HG03103 (cell line): ENCODE data around the gene FUT2.
"Not testable (repeated sequence)": the region's sequence is repeated elsewhere in the genome, so short reads cannot be mapped to it uniquely, and the experiment has no call there.

Source experiments
- ATAC-seq: cut with Tn5 transposase; IDR thresholded peaks from one replicate; pipeline ENCODE4 v1.9.1; 2021; ENCODE audit warnings: low read depth; ENCODE audit not compliant: unreplicated experiment

Gene FUT2

DNA sequence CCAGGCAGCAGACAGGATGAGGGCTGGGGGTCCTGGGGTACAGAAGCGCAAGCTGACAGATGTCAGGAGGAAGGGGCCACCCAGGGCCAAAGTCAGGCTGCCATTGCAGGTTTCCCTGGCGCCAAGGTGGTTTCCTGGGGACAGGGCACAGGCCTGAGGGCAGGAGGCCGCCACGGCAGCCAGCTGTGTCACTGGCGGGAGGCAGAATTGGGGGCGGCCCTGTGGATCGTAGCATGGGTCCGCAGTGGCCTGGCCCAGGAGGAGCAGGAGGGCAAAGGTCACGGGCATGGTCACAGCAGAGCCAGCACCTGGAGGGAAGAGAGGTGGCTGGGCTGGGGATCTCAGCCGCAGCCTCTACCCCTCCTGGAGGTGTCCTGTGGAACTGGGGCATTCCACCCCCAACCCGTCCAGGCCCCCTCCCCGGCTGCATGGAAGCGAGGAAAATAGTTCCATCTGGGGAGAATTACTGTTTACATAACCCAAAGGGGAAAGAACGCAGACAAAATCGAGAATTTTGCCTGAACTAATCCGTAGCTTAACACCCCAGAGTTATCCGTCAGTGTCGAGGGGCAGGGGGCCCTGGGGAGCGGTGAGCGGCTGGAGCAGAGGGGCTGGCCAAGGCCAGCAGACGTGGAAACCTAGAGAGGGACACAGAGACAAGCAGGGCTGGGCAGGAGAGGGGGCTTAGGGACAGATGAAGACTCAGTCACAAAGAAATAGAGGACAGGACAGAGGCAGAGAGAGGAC, 24.9 kb upstream of the FUT2 start:
- no peak for ATAC-seq

DNA sequence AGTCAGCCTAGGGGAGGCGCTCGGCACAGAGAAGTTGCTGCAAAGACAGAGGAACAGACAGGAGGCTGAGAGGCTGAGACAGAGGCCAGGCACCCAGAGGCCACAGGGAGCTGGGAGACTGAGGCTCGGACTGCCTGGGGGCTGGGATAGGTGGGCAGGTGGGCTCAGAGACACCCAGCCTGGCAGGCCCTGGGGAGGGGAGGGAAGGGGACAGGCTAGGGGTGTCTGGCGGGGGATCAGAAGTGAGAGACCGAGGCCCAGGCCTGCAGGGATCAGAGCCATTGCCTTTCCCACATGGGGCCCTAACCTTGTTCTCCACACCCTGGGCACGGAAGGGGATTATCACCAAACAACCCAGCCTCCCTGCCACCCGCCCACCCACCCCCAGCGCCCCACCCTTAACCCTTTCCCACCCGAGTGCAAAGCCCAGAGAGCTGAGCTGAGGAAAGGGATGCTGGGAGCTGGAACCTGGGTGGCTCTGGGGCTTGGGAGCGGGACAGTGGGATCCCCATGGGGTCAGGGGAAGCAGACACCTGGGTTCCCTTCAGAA, 24.2 kb upstream of the FUT2 start:
- ATAC-seq = no peak

DNA sequence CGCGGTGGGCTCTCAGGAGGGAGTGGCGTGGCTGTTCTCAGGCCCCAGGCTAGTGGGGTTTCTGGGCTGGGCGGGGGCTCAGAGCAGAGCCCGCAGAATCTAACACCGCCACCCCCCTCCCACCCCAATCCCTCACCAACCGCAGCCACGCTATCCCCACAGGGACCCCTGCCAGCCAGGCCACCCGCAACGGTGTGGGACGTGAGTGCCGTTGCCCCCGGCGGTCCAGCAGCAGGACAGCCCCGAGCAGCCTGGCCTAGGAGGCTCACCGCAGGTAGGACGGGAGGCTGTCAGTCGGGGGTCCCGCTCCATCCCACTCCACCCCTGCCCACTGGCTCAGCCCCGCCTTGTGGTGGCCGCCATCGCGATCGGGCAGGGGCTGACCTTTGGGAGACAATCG, 22.8 kb upstream of the FUT2 start, which contains the start of gene NTN5:
NTN5 (minus strand) TSS at position 24 of the 400 bp plus-strand sequence. CDS start 2,031 bp downstream, outside the sequence.
- no peak for ATAC-seq

DNA sequence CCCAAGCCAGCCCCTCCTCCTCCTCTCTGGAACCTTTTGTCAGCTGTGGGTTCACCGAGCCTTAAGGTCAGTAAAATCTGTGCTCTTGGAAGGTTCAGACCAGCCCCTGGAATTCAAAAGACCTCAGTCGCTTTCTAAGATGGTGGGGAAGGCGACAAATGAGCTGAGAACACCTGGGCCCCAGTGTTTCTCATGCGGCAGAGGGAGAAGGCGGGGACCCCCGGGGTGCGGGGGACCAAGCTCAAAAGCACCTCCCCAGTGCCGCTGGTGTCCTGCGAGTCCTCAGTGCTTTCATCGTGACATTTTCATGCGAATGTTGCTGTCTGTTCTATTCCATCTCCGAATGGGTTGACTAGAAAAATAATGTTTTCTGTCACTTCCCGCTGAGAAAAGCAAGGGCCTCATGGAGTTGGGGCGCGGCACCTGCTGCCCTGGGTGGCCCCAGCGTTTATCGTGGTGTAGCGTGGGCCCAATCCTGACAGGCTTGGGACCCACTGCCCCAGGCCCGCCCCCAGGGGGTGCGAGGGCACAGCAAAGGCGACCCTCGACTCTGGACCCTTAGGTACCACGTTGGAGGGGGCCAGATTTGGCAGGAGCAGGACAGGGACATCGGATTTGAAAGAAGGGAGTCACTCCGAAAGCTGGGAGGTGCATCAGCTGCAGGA, 22.2 kb upstream of the FUT2 start:
- ATAC-seq = no peak

GRCh38 chr19:48674216-48674809, 21.5 kb upstream of the FUT2 start:
- no peak for ATAC-seq

DNA sequence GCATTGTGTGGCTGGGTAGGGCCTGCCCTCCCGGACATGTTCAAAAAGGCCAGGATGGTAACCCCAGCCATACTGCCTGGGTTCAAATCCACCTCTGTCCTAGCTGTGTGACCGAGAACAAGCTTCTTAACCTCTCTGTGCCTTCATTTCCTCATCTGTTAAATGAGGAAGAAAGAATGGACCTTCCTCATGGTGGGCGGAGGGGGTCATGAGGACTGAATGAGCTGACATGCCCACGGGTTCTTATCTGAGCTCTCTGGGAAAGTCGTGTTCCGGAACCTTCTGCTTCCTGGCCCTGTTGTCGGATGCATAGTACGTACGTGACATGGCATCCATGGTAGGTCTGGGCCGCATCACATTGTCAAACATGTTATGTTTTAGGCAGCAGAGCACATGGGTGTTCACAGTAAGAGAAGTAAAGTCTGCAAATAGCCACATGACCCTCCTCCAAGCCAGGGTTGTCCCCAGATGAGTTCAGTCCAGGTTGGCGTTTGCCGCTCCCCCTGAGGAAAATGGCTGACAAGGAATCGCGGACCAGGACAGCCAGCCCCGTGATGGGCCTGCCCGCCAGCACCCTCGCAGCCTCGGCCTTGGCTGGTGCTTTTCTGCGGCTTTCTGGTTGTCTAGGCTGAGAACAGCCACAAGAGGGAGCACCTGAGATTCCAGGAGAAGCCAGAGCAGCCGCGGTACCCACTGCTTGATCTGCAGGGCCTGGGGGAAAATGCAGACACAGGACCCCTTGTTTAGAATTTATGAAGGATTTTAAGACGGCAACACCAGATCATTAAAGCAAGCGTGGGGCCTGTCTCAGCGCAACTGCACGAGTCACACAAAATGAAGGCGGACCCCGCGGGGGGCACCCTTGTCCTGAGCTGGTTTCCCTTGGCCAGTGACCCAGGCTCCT, 20.6 kb upstream of the FUT2 start:
- ATAC-seq = no peak

- ATAC-seq = no peak
Observed at GRCh38 chr19:48676487-48676886, 19.3 kb upstream of the FUT2 start.

- ATAC-seq = no peak
Observed at GRCh38 chr19:48676887-48677286, 18.9 kb upstream of the FUT2 start.

- ATAC-seq = no peak
Observed at GRCh38 chr19:48678201-48678600, 17.6 kb upstream of the FUT2 start.

DNA sequence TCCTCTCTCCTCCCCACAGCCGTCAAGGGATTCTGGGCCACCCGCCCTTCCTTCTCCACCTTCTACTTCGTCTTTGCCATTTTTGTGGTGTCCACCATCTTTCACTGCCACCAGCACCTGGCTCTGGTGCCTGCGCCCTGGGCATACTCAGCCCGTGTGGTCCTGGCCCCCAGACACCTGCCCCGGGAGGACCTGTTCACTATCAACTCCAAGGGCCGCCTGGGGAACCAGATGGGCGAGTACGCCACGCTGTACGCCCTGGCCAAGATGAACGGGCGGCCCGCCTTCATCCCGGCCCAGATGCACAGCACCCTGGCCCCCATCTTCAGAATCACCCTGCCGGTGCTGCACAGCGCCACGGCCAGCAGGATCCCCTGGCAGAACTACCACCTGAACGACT, 15.8 kb upstream of the FUT2 start:
- ATAC-seq = not testable (repeated sequence)

GRCh38 chr19:48680436-48681126, 15.2 kb upstream of the FUT2 start:
- ATAC-seq = no peak

GRCh38 chr19:48681127-48681470, 14.7 kb upstream of the FUT2 start:
- ATAC-seq = no peak

DNA sequence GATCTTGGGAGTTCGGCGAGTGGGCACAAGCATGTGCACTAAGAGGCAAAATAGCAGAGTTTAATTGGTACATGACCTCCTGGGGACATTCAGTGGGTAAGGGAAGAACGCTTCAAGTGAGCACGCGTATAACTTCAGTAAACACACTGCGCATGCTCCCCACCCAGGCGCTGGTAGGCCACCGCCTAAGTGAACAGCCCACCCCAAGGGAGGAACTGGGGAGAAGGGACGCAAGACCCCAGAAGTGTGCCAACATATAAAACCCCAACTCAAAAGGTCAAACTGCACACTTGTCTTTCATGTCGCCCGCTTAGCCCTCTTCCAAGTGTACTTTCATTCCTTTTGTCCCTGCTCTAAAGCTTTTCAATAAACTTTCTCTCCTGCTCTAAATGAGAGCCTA, 12.4 kb upstream of the FUT2 start:
- no peak for ATAC-seq

GRCh38 chr19:48685583-48685982, 10.2 kb upstream of the FUT2 start:
- ATAC-seq = no peak

GRCh38 chr19:48686088-48686487, 9.7 kb upstream of the FUT2 start:
- no peak for ATAC-seq

DNA sequence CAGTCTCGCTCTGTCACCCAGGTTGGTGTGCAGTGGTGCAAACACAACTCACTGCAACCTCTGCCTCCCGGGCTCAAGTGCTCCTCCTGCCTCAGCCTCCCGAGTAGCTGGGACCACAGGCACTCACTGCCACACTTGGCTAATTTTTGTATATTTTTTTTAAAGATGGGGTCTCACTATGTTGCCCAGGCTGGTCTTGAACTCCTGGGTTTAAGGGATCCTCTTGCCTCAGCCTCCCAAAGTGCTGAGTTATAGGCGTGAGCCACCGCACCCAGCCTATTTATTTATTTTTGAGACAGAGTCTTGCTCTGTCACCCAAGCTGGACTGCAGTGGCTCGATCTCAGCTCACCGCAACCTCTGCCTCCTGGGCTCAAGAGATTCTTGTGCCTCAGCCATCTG, 9.1 kb upstream of the FUT2 start:
- not testable (repeated sequence) for ATAC-seq

- no peak for ATAC-seq
Observed at GRCh38 chr19:48687776-48688175, 8.0 kb upstream of the FUT2 start.

DNA sequence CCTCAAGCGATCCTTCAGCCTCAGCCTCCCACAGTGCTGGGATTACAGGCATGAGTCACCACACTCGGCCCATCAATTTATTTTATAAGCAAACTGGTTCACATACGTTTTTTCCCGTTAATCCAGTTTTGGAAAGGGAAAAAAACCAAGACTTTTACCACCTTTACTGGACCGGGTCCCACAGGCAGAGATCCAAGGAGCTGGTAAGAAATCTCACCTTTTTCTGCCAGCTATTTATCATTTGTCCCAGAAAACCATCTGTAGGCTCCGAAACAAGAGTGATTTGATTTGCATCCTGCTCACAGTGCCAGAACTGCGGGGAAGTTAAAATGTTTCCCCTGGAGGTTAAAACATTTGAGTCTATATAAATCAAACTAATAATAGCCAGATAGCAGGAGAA, 6.3 kb upstream of the FUT2 start:
- ATAC-seq = no peak

DNA sequence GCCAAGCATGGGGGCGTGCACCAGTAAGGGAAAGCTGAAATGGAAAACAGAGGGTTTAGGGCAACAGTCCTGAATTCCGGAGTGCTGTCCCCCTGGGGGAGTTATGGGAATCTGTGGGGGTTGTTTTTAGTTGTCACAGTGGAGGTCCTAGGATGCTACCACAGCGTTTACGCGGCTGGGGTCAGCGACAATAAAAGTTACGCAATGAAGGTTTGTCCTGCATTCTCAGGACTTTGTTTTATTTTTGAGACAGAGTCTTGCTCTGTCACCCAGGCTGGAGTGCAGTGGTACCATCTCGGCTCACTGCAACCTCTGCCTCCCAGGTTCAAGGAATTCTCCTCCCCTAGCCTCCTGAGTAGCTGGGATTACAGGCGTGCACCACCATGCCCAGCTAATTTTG, 2.1 kb upstream of the FUT2 start:
- ATAC-seq = not testable (repeated sequence)
